OCI-M2 (cell line): ENCODE data around the gene PLEKHM1.

Source experiments
- DNase-seq: peaks from one replicate; lab custom pipeline; 2025; ENCODE audit not compliant: unreplicated experiment; lab: John Stamatoyannopoulos, UW

Gene PLEKHM1

DNA sequence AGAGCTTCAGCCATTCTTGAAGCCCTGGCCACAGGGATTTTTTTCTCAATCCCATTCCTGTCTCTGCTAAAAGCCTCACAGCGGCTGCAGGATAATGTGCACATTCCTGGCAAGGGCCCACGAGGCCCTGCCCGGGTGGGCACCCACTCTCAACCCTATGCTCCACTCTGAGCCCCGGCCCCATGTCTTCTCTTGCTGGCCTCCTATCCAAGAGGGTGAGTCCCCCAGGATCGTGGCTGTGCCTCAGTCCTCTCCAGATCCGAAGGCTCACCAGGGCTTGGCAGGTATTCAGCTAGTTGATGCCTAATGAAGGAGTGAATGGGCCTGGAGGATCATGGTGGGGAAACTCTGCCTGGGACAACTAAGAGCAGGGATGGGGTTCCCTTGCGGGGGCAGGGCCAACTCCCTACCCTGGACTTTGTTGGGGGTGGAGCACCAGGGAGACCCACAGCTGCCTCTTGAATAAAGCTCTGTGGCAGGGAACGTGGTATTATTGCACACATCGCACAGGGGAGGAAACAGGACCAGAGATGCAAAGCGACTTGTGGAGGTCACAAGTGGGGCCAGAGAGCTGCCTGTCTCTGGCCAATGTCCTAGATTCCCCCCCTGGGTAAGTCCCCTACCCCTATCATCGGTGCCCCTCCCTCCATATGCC, 63.2 kb downstream of the PLEKHM1 start:
- no peak for DNase-seq

- no peak for DNase-seq
These were observed 64.0 kb downstream of the PLEKHM1 start for GRCh38 chr17:45426561-45426960.

DNA sequence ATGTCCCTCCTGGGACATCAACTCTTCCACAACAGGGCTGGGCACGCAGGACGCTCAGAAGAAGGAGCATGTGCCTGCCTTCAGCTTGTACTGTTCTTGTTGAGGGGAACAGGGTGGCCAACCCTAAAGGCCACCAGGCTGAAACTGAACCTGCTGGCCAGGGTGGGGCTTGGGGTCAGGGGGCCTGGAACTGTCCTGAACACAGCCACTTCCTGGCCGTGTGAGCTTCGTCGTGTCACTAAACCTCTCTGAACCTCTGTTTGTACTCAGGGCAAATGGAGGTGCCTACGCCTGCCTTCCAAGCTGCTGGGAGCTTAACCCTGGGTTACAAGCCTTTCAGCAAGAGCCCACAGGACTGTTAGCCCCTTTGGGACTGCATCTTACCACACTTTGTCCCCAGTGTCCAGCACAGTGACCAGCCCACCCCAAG, 64.5 kb downstream of the PLEKHM1 start:
- no peak for DNase-seq

DNA sequence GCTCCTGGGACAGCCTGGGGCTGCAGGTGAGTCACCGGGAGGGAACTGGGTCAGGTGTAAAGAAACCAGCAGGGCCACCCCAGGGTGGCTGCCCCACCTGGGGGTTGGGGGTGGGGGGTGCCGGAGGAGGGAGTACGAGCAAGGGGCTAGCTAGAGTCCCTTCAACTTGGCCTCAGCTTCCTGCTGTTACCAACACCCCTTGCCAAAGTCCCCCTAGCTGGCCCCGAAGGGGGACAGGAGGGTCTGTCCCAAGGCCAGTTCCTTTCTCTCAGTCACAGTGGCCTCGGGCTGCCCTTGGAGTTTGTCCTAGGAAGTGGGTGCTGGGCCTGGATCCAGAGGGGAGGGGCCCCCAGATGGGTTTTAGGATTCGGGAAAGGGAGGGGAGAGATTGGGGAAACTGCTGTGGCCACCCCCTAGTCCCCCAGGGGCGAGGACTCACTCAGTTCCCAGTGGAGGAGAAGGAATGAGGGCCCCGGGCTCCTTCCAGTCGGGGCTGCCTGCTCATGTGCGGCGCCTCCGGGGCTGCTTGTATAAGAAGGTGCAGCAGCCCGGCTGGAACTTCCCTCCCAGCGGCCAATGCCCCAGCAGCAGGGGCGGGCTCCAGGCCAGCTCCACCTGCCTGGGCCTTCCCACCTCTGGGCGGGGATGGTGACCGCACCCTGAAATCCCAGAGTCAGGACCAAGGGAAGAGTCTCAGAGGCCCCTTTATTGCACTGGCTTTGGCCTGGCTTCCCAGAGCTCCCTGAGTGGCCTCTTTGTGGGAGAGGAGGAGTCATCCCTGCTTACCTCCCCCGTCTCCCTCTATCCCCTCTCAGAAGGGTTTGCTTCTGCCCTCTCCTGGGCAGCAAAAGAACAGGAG, 65.2 kb downstream of the PLEKHM1 start:
- no peak for DNase-seq

- no peak for DNase-seq
These were observed 65.8 kb downstream of the PLEKHM1 start for GRCh38 chr17:45424769-45425124.

- DNase-seq = no peak
These were observed 66.6 kb downstream of the PLEKHM1 start for GRCh38 chr17:45423975-45424335.

DNA sequence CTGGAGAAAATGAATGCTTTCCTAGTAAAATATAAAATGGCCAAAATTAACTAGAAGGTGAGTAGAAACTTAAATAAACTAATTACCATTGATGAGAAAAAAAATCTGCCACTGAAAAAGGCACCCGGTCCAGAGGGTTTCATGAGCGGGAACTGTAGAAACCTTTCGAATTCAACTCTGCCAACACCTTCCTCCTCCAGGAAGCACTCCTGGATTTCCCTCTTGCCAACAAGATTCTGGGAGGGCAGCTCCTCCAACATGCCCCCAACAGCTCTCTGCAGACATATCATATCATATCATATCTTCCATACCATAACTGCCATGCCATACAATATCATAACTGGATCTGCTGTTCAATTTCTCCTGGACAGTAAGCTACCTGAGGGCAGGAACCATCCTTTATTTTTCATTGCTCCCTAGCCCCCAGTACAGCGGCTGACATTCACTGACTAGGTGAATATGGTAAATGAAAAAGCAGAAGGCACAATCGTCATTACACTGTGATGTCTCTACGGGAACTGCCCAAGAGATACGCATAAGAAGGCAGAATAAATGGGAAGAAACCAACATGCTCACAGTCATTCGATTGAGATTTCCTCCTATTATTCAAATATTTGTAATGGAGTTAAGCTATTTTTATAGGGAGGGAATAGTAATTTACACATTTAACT, 67.1 kb downstream of the PLEKHM1 start:
- DNase-seq = no peak

- no peak for DNase-seq
These were observed 75.3 kb downstream of the PLEKHM1 start for GRCh38 chr17:45414990-45415881.

- no peak for DNase-seq
These were observed 77.0 kb downstream of the PLEKHM1 start for GRCh38 chr17:45413498-45413923.

GRCh38 chr17:45411348-45412105, 79.0 kb downstream of the PLEKHM1 start:
- no peak for DNase-seq

- no peak for DNase-seq
These were observed 80.1 kb downstream of the PLEKHM1 start for GRCh38 chr17:45410144-45411091.

DNA sequence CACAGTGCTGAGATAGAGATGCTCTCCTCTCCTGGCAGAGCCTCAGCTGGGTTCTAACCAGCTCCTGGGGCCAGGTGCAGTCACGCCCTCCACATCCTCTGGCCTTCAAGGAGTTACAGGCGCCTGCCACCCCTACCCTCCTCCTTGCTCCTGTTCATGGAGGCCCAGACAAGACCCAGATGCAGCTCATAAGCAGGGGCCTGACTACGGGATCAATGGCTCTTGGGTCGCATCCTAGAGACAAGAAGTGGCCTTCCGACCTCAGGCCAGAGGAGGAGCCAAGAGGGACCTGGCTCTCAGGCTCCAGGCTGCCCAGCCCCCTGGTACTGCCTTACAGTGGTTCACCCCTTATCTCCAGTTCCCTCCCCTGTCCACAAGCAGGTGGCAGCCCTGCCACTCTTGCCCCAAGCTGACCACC, 80.9 kb downstream of the PLEKHM1 start:
- DNase-seq = no peak

DNA sequence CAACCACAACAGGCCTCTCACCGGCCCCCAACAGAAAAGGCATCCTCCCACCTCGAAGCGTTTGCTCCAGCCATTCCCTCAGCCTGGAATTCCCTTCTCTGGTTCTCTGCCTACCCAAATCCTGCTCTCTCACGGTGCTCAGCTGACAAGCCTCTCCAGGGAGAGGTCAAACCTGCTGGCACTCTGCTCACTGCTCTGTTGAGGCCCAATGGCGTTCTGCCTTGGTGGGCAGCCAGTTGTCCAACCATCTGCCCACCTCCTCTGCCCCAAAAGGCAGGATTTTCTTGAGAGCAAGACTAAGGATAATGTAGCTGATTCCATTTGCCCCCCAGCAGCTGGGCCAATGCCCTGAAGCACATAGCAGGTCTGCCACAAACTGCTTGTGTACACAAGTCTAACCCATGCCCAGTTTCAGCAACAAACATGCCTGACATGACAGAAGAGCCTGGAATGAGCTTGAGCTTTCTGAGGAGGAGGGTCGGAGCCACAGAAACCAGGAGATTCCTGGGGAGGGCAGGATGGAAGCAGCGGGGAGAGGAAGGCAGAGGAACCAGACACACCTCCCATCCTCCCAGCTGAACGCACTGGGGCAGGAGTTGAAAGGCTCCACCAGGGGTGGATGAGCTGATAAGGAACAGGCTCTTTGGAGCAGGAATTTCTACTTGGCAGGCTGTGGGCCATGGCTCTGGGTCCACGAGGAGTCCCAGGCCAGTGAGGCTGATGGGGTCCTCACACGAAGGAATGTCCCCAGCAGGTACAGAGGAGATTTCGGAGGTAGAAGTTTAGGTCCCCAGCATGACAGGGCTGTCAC, 81.7 kb downstream of the PLEKHM1 start:
- DNase-seq = no peak

- no peak for DNase-seq
These were observed 84.4 kb downstream of the PLEKHM1 start for GRCh38 chr17:45406107-45406506.

- no peak for DNase-seq
These were observed 85.1 kb downstream of the PLEKHM1 start for GRCh38 chr17:45405250-45406086.

DNA sequence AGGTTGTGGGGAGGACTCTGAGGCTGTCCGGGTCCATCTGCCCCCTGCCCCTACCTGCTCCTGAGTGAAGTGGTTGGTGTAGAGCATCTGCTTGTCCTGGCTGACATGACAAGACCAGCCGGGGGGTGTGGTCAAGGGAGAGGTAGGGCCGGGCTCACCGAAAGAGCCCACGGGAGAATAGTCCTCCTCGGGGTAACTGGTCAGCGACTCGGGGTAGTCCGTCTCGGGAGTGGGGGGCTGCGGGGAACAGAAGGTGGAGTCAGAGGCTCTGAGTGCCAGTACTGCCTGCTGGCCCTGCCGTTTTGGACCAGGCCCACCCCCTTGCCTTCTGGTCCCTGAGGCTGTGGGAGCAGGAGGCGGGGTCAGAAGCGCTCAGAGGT, 85.7 kb downstream of the PLEKHM1 start:
- DNase-seq = no peak

- no peak for DNase-seq
These were observed 86.5 kb downstream of the PLEKHM1 start for GRCh38 chr17:45403906-45404490.
